Mucosa of descending colon (tissue), 3 donors: ENCODE results near the gene ENPEP. TPM values are rescaled to one million over a fixed set of nuclear protein-coding genes. Genes with fewer than 3 reads are reported as not detected.
"Not testable (repeated sequence)": the region's sequence is repeated elsewhere in the genome, so short reads cannot be mapped to it uniquely, and the experiment has no call there.

Source experiments
- ATAC-seq: fragments of 200-7000 bp; cut with Tn5 transposase; one replicate; pipeline ENCODE4 v1.9.1; 2020; ENCODE audit warnings: mild to moderate bottlenecking, moderate library complexity
- DNase-seq, 3 donors: peaks; one replicate each; pipeline ENCODE4 v3.0.0-alpha.2; 2020
- H3K36me3 ChIP-seq: fragments of 200-600 bp; one replicate; pipeline ENCODE4 v1.8.0; 2021; ENCODE audit warnings: low read depth, mild to moderate bottlenecking
- H3K4me1 ChIP-seq: fragments of 200-600 bp; one replicate; pipeline ENCODE4 v1.8.0; 2021; ENCODE audit warnings: low read depth, mild to moderate bottlenecking
- H3K4me3 ChIP-seq: fragments of 200-600 bp; one replicate; pipeline ENCODE4 v1.8.0; 2021; ENCODE audit warnings: mild to moderate bottlenecking
- H3K9me3 ChIP-seq: fragments of 200-600 bp; one replicate; pipeline ENCODE4 v1.8.0; 2021; ENCODE audit warnings: mild to moderate bottlenecking
- intact Hi-C, 2 donors: fragments of 100-400 bp; cut with DNase I in 1 of 2; cut with micrococcal nuclease in 1 of 2; formaldehyde crosslinking; loops; one replicate each; pipeline versions ENCODE4 v1.11.0 to v1.11.1; 2022; cut with DNase I, micrococcal nuclease
- total RNA-seq, 3 donors: library from RNA; stranded (reverse); fragmentation: NEBNext Ultra II Directional in 2 of 3; extraction: Animal tissue kit (Norgen Biotek cat#: 25700) in 2 of 3; gene quantifications; one replicate each; pipeline versions ENCODE4 v1.2.1 to v1.2.4, GENCODE V29; 2021 to 2023
- TF ChIP-seq, protein P1 (sequence below): fragments of 200-600 bp; IDR thresholded peaks from one replicate; pipeline ENCODE4 v1.8.0; 2022; ENCODE audit warnings: antibody characterized with exemption, mild to moderate bottlenecking
- donor health status: DM: no; HTN: no; CAD: no; lungs with moderate emphysema.
- donor health status: DM: no; HTN: no; CAD: no.
- donor health status: DM: no; HTN: yes; CAD: no.

Gene ENPEP
- total RNA-seq, 3 donors from 2014 or later, result 1.2 to 2.1 (median 1.5) TPM

DNA sequence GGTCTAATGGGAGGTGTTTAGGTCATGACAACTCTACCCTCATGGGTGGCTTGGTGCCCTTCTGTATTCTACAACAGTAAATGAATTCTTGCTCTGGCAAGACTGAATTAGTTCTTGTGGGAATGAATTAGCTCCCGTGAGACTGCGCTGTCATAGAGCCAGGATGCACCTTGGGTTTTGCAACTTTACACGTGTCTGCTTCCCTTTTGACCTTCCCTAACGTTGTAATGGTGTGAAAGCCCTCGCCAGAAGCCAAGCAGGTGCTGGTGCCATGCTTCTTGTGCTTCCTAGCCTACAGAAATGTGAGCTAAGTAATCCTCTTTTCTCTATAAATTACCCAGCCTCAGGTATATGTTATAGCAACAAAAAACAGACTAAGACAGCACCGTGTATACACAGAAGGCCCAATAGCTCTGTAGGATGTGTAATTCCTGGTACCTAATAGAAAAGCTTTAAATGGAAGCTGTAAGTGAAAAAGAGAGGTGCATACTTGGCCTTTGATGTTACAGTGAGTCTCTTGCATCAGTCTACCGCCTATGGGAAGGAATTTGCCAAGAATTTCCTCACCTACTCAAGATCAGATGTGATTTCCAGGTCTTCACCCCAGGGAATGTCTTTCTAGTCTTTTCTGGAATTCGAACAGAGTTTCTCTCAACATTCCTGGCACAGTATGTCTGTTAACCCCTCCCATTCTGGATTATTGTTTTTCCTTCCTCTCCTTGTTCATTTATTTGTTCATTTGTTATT, 3.2 kb upstream of the ENPEP start:
- intact Hi-C loops, result no loop called here
- no peak for DNase-seq
- Histone ChIP-seq H3K4me3 (no peak overlapping the region), H3K36me3 (no peaks in the 10 kb centered on the region), H3K9me3 (peaks cover 4% of the 10 kb centered on the region), H3K4me1 (no peaks in the 10 kb centered on the region)
- TF ChIP-seq, protein P1, sequence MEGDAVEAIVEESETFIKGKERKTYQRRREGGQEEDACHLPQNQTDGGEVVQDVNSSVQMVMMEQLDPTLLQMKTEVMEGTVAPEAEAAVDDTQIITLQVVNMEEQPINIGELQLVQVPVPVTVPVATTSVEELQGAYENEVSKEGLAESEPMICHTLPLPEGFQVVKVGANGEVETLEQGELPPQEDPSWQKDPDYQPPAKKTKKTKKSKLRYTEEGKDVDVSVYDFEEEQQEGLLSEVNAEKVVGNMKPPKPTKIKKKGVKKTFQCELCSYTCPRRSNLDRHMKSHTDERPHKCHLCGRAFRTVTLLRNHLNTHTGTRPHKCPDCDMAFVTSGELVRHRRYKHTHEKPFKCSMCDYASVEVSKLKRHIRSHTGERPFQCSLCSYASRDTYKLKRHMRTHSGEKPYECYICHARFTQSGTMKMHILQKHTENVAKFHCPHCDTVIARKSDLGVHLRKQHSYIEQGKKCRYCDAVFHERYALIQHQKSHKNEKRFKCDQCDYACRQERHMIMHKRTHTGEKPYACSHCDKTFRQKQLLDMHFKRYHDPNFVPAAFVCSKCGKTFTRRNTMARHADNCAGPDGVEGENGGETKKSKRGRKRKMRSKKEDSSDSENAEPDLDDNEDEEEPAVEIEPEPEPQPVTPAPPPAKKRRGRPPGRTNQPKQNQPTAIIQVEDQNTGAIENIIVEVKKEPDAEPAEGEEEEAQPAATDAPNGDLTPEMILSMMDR, result no peak
- ATAC-seq, result no peak

DNA sequence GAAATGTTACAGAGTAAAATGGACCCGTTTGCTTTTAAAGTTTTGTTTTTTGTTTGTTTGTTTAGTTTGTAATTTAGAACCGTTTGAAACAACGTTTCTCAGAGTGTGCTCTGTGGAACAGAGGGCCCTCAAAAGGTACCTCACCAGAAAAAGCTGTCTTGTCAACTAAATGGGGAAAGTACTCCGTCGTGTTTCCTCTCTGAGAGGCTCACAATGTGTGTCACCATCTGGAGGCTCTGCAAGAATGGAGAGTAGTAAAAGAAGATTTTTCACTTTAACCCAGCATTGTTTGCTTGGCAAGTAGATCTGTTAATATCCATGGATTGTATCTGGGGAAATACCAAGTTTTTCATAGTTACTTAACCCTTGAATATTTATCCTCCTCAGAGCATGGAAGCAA, 1.5 kb upstream of the ENPEP start:
- no peak for ATAC-seq
- intact Hi-C loops, result no loop called here
- TF ChIP-seq, protein P1, result no peak

DNA sequence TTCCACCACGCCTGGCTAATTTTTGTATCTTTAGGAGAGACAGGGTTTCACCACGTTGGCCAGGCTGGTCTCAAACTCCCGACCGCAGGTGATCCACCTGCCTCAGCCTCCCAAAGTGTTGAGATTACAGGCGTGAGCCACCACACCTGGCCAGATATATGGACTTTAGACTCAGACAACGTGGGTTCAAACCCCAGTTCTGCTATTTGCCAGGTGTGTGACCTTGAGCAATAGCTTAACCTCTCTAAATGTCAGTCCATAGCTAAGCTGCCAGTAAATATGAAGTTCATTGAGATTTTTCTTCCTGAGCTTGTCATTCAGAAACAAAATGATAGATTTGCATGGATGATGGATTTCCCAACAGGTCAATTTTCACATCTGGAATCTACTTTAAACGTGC, 875 bp upstream of the ENPEP start:
- H3K9me3 ChIP-seq, ATAC-seq, intact Hi-C loops, H3K36me3 ChIP-seq, H3K4me1 ChIP-seq, H3K4me3 ChIP-seq, DNase-seq: not testable (repeated sequence)

More for the DNA sequence above, 1.5 kb upstream of the ENPEP start:
- H3K9me3 ChIP-seq, result peaks cover under 1% of the 10 kb centered on the region
- DNase-seq, result no peak
- H3K4me1 ChIP-seq, result no peaks in the 10 kb centered on the region
- H3K4me3 ChIP-seq, result no peak overlapping the region
- no peaks in the 10 kb centered on the region for H3K36me3 ChIP-seq

DNA sequence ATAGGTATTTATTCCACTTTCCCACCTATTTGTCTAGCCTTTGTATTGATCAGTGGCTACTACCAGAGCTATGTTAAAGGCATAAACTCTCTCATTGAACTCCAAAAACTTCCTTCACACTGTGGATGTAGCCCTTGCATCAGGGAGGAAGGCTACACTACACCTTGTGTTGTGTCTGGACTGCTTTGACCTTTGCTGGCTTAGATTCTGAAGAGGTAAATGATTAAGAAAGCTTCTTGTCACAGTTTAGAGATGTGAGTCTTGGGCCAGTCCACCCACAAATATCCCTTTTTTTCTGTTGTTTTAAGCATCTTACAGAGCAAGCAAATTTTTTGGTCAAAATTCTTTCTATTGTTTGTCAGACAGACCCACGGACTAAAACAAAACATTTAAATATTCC, 1.9 kb downstream of the ENPEP start:
- no peaks in the 10 kb centered on the region for H3K9me3 ChIP-seq
- no peak overlapping the region for H3K4me3 ChIP-seq
- intact Hi-C loops, result no loop called here
- TF ChIP-seq, protein P1, result no peak
- no peak for DNase-seq
- no peak for ATAC-seq
- no peaks in the 10 kb centered on the region for H3K36me3 ChIP-seq
- no peaks in the 10 kb centered on the region for H3K4me1 ChIP-seq

DNA sequence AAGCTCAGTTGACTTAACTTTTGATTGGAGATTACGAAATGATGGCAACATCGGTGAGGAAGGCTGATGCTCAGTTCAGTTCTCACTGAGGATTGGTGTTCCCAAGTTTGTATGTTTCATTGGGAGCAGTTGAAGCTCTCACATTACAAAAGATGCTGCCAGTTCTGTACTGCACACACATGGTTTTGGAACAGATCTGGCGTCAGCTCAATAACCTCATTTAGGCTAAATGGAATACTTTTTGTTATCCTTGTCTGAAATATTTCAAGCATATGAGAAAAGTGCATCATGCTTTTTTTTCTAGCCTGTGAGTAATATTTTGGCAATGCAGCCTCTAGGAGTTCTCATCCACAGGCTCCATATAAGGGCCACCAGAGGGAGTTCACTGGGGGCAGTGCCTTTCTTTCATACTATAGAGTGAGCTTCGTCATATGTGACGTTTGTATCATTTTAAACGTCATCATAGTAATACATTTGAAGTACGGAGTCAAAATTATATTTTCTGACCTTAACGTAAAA, 4.1 kb downstream of the ENPEP start:
- TF ChIP-seq, protein P1, result no peak
- no peaks in the 10 kb centered on the region for H3K4me1 ChIP-seq

DNA sequence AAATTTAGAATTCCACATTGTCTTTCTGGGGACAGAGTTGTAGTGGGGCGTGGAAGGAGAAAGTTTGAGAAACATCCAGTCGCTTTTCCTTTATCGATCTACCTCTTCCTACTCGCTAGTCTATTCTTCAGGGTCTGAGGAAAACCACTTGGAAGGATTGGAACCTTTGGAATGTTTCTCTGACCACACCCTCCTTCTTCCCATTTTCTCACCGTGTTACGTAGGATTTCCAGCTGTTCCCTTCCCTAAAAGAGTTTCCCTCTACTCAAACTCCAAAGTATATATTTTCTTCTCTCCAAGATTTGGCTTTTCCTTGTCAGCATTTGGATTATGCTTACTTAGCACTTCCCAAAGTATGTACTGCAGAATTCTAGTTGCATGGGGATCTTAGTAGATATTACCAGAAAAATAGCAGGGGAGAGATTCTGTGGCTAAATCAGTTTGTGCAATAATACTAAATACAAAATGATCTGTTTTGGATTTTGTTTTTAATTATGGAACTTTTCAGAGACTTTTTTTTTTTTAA, 4.9 kb downstream of the ENPEP start:
- Histone ChIP-seq H3K36me3 (no peaks in the 10 kb centered on the region), H3K9me3 (no peaks in the 10 kb centered on the region), H3K4me3 (no peak overlapping the region), H3K4me1 (no peaks in the 10 kb centered on the region)
- TF ChIP-seq, protein P1, result no peak
- no peak for DNase-seq
- no peak for ATAC-seq
- intact Hi-C loops, result no loop called here

More for the DNA sequence above, 4.1 kb downstream of the ENPEP start:
- intact Hi-C loops, result no loop called here
- H3K36me3 ChIP-seq, result no peaks in the 10 kb centered on the region
- ATAC-seq (no peak), DNase-seq (no peak)
- H3K9me3 ChIP-seq, result no peaks in the 10 kb centered on the region
- no peak overlapping the region for H3K4me3 ChIP-seq
